Right cardiac atrium (tissue), 5 donors: ENCODE data around the gene SHANK3. TPM values are rescaled to one million over a fixed set of nuclear protein-coding genes. Genes with fewer than 3 reads are reported as not detected.

Source experiments
- ATAC-seq, 2 donors: fragments of 200-7000 bp; cut with Tn5 transposase; one replicate each; pipeline versions ENCODE4 v1.8.0 to v1.9.1; 2020; ENCODE audit warnings: moderate library complexity in 2 of 2, mild to moderate bottlenecking in 1 of 2
- DNase-seq, 3 donors: peaks; one replicate each; pipeline ENCODE4 v3.0.0-alpha.2; 2020
- H3K27ac ChIP-seq: one replicate; pipeline ENCODE4 v1.5.1; 2013; ENCODE audit warnings: mild to moderate bottlenecking, low read length, control low read depth, moderate library complexity
- H3K27me3 ChIP-seq: one replicate; pipeline ENCODE4 v1.6.1; 2013; ENCODE audit not compliant: control insufficient read depth, insufficient read depth
- H3K4me1 ChIP-seq: one replicate; pipeline ENCODE4 v1.6.1; 2013; ENCODE audit warnings: low read length; ENCODE audit not compliant: control insufficient read depth, insufficient read depth
- H3K4me3 ChIP-seq: one replicate; pipeline ENCODE4 v1.5.1; 2013; ENCODE audit warnings: low read length, control low read depth
- H3K9me3 ChIP-seq: one replicate; pipeline ENCODE4 v1.6.1; 2013; ENCODE audit warnings: low read length; ENCODE audit not compliant: control insufficient read depth
- WGBS: extraction: QIAGEN DNeasy Blood & Tissue Kit; methylation state at CpG from one replicate; pipeline ENCODE4 v1.1.7; 2013; 5-methylcytosine and 5-hydroxymethylcytosine counted together
- intact Hi-C, 4 donors: fragments of 100-400 bp; cut with DNase I; formaldehyde crosslinking; loops; one replicate each; pipeline versions ENCODE4 v1.11.0 to v1.14.0; 2022 to 2023
- polyA plus RNA-seq: library from polyadenylated mRNA; stranded (reverse); fragments of 200-250 nt; gene quantifications from one replicate; pipeline ENCODE4 v1.2.3, GENCODE V29; 2013
- total RNA-seq, 4 donors: library from RNA; stranded (reverse); fragmentation: NEBNext Ultra II Directional; extraction: Animal tissue kit (Norgen Biotek cat#: 25700); gene quantifications; one replicate each; pipeline ENCODE4 v1.2.1, GENCODE V29; 2021
- donor health status: healthy with polysubstance abuse.
- donor health status: DM: no; HTN: yes; CAD: no.
- donor health status: DM: no; HTN: no; CAD: no.
- donor health status: DM: no; HTN: yes; CAD: no; lungs with severe emphysema.
- donor health status: DM: yes; HTN: yes; CAD: no.

SHANK3 gene
- total and polyA plus RNA-seq, 5 donors: 18.7 to 28.9 (median 26.7) TPM

- WGBS: 76% methylated on average over 18 of the region's 18 CpGs
- Histone ChIP-seq H3K27me3 (no peaks in the 10 kb centered on the region), H3K4me3 (no peak overlapping the region), H3K27ac (no peak overlapping the region), H3K9me3 (no peaks in the 10 kb centered on the region), H3K4me1 (peaks cover 3% of the 10 kb centered on the region)
- peak; percentile 8 to 40 (median 27) for DNase-seq
- intact Hi-C loops: loop anchor here in 1 of 4 donors (5.0 kb wide), 1 partner anchor 68 kb away; the partner anchor contains the start of gene ARSA
- no peak for ATAC-seq
Measured at GRCh38 chr22:50695421-50696250, 23.0 kb downstream of the SHANK3 start.

- intact Hi-C loops: loop anchor here in 1 of 4 donors (5.0 kb wide), 1 partner anchor 69 kb away; the partner anchor contains the start of gene ARSA
- H3K4me3 ChIP-seq: no peak overlapping the region
- WGBS: 43% methylated on average over 21 of the region's 21 CpGs
- peak; percentile 28 to 39 for ATAC-seq
- H3K27me3 ChIP-seq: no peaks in the 10 kb centered on the region
- no peak overlapping the region for H3K27ac ChIP-seq
- peaks cover 3% of the 10 kb centered on the region for H3K4me1 ChIP-seq
- DNase-seq: peak in 1 of 3 donors; percentile 8
- H3K9me3 ChIP-seq: no peaks in the 10 kb centered on the region
Measured at GRCh38 chr22:50696251-50696798, 23.7 kb downstream of the SHANK3 start.

- WGBS: 31% methylated on average over 53 of the region's 58 CpGs
- ATAC-seq (peak; percentile 40 to 59), DNase-seq (peak; percentile 41 to 76 (median 75))
- H3K27me3 ChIP-seq: no peaks in the 10 kb centered on the region
- H3K4me3 ChIP-seq: peak overlapping the region; percentile 46
- peaks cover 3% of the 10 kb centered on the region for H3K4me1 ChIP-seq
- intact Hi-C loops: loop anchor here in 1 of 4 donors (5.0 kb wide), 1 partner anchor 70 kb away; the partner anchor contains the start of gene ARSA
- H3K9me3 ChIP-seq: no peaks in the 10 kb centered on the region
- no peak overlapping the region for H3K27ac ChIP-seq
Measured at GRCh38 chr22:50696799-50697561, 24.4 kb downstream of the SHANK3 start.

- Histone ChIP-seq H3K27me3 (no peaks in the 10 kb centered on the region), H3K4me3 (peak overlapping the region; percentile 46), H3K4me1 (peaks cover 3% of the 10 kb centered on the region), H3K27ac (no peak overlapping the region), H3K9me3 (no peaks in the 10 kb centered on the region)
- DNase-seq (peak; percentile 13 to 55 (median 47)), ATAC-seq (no peak)
- 27% methylated on average over 54 of the region's 54 CpGs for WGBS
- intact Hi-C loops: loop anchor here in 1 of 4 donors (5.0 kb wide), 1 partner anchor 71 kb away; the partner anchor contains the start of gene ARSA
Measured at GRCh38 chr22:50697667-50698506, 25.3 kb downstream of the SHANK3 start.

GRCh38 chr22:50698546-50698945 is 25.9 kb downstream of the SHANK3 start:
- Histone ChIP-seq H3K4me3 (no peak overlapping the region), H3K4me1 (peaks cover 3% of the 10 kb centered on the region), H3K27me3 (no peaks in the 10 kb centered on the region), H3K9me3 (no peaks in the 10 kb centered on the region), H3K27ac (no peak overlapping the region)
- intact Hi-C loops: loop anchor here in 1 of 4 donors (5.0 kb wide), 1 partner anchor 71 kb away; the partner anchor contains the start of gene ARSA
- WGBS: 65% methylated on average over 12 of the region's 12 CpGs
- DNase-seq (peak; percentile 51 to 69 (median 60)), ATAC-seq (peak in 1 of 2 donors; percentile 57)

GRCh38 chr22:50699001-50699755 is 26.6 kb downstream of the SHANK3 start:
- Histone ChIP-seq H3K27me3 (no peaks in the 10 kb centered on the region), H3K27ac (no peak overlapping the region), H3K4me1 (peaks cover 3% of the 10 kb centered on the region), H3K9me3 (no peaks in the 10 kb centered on the region), H3K4me3 (no peak overlapping the region)
- intact Hi-C loops: loop anchor here in 1 of 4 donors (5.0 kb wide), 1 partner anchor 72 kb away; the partner anchor contains the start of gene ARSA
- peak in 1 of 2 donors; percentile 0 for ATAC-seq
- peak; percentile 11 to 53 (median 43) for DNase-seq
- WGBS: 74% methylated on average over 15 of the region's 15 CpGs

GRCh38 chr22:50699756-50700386 is 27.2 kb downstream of the SHANK3 start:
- H3K27ac ChIP-seq: no peak overlapping the region
- no peak overlapping the region for H3K4me3 ChIP-seq
- DNase-seq (peak; percentile 20 to 58 (median 45)), ATAC-seq (no peak)
- H3K4me1 ChIP-seq: peaks cover 3% of the 10 kb centered on the region
- H3K9me3 ChIP-seq: no peaks in the 10 kb centered on the region
- intact Hi-C loops: loop anchor here in 1 of 4 donors (5.0 kb wide), 1 partner anchor 73 kb away; the partner anchor contains the start of gene ARSA
- no peaks in the 10 kb centered on the region for H3K27me3 ChIP-seq
- whole genome bisulfite sequencing: 69% methylated on average over 15 of the region's 15 CpGs

GRCh38 chr22:50700387-50701075 is 27.9 kb downstream of the SHANK3 start:
- peak in 1 of 2 donors; percentile 6 for ATAC-seq
- intact Hi-C loops: no loop called here
- peak; percentile 19 to 51 (median 41) for DNase-seq
- 73% methylated on average over 19 of the region's 19 CpGs for WGBS
- no peak overlapping the region for H3K4me3 ChIP-seq
- H3K27me3 ChIP-seq: no peaks in the 10 kb centered on the region
- no peak overlapping the region for H3K27ac ChIP-seq
- peaks cover 3% of the 10 kb centered on the region for H3K4me1 ChIP-seq
- H3K9me3 ChIP-seq: no peaks in the 10 kb centered on the region

- no peak for ATAC-seq
- DNase-seq: peak in 1 of 3 donors; percentile 34
- H3K4me1 ChIP-seq: peaks cover 3% of the 10 kb centered on the region
- H3K27ac ChIP-seq: no peak overlapping the region
- H3K4me3 ChIP-seq: no peak overlapping the region
- intact Hi-C loops: no loop called here
- no peaks in the 10 kb centered on the region for H3K9me3 ChIP-seq
- 65% methylated on average over 7 of the region's 7 CpGs for WGBS
- H3K27me3 ChIP-seq: no peaks in the 10 kb centered on the region
Measured at GRCh38 chr22:50701076-50701419, 28.4 kb downstream of the SHANK3 start.
